ENCODE data around the gene ACTA2.

DNA sequence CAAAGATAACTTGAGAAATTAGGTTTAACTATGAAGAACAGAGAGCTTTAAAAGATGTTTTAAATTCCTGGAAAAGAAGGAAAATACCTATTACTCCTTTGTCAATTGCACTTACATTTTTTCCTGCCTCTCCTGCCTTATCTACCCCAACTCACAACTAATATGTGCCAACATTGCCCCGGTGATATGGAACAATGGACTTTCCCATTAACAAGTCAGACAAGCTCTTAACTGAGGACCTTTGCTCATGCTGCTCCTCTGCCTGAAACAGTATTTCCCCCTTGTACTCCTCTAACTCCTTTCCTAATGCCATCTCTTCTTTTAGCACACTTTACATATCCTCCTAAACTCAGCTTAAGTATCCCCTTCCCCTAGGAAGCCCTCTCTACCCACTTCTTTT lies 4.8 kb upstream of the ACTA2 start:
- TF ChIP-seq, protein P1, sequence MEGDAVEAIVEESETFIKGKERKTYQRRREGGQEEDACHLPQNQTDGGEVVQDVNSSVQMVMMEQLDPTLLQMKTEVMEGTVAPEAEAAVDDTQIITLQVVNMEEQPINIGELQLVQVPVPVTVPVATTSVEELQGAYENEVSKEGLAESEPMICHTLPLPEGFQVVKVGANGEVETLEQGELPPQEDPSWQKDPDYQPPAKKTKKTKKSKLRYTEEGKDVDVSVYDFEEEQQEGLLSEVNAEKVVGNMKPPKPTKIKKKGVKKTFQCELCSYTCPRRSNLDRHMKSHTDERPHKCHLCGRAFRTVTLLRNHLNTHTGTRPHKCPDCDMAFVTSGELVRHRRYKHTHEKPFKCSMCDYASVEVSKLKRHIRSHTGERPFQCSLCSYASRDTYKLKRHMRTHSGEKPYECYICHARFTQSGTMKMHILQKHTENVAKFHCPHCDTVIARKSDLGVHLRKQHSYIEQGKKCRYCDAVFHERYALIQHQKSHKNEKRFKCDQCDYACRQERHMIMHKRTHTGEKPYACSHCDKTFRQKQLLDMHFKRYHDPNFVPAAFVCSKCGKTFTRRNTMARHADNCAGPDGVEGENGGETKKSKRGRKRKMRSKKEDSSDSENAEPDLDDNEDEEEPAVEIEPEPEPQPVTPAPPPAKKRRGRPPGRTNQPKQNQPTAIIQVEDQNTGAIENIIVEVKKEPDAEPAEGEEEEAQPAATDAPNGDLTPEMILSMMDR (IDR thresholded peaks at IDR 0.05) = no peak
- TF ChIP-seq POLR2AphosphoS5 (IDR thresholded peaks at IDR 0.05) = no peak
- no peak for TF ChIP-seq POLR2A (IDR thresholded peaks at IDR 0.05)
